A549 treated with GW870086 at 1 μM for 4 hours (cell line): ENCODE measurements around the gene SH3BGRL. TPM values are rescaled to one million over a fixed set of nuclear protein-coding genes. Genes with fewer than 3 reads are reported as not detected.

Experiments used
- total RNA-seq: library from RNA; stranded (reverse); fragments of 200-300 nt; extraction: Qiagen RNA extraction; gene quantifications from 5 replicates; pipeline ENCODE4 v1.2.3, GENCODE V29; 2022; ENCODE audit warnings: low read depth

The SH3BGRL gene
- 38.5 to 55.5 TPM (median 47.2 TPM) in 5 replicates for total RNA-seq

DNA sequence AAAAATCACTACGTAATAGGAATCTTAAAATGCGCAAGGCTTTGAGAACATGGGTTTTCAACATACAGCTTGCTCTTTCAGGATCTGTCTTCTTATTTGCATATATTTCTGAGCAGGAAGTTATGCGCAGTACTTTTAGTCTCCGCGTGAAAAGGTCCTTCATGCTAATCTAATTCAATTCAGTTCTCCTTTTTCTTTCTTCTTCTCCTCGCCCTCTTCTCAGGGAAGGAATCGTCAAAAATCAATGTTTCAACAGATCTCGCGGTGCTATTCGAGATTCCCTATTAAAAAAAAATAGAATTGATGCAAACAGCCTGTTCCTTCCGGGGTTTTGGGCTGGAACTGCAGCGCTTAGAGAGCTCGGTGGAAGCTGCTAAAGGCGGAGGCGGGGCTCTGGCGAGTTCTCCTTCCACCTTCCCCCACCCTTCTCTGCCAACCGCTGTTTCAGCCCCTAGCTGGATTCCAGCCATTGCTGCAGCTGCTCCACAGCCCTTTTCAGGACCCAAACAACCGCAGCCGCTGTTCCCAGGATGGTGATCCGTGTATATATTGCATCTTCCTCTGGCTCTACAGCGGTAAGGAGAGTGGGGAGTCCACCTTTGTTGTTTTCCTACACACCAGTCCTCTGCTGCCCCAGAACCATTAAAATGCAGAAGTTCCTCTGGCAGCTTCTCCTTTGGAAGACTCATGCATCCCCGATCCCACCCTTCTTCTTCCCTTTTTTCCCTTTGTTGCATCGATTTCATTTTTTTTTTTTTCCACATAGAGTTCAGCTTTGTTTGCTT lies at the start of gene SH3BGRL, which contains the start of gene HMGN5:
Gene SH3BGRL (plus strand): TSS at position 432 of the 785 bp plus-strand sequence. CDS start 99 bp downstream, at position 531.
Gene HMGN5 (minus strand): TSS at position 243 of the 785 bp plus-strand sequence. CDS start 80,364 bp downstream, outside the sequence.

Other genes starting within 250 kb of the SH3BGRL start
- 1.7 to 3.5 TPM (median 2.8 TPM) in 5 replicates for gene HMGN5, start 189 bp upstream of the SH3BGRL start, total RNA-seq